ENCODE results near the gene PTPRG.

The PTPRG gene

DNA sequence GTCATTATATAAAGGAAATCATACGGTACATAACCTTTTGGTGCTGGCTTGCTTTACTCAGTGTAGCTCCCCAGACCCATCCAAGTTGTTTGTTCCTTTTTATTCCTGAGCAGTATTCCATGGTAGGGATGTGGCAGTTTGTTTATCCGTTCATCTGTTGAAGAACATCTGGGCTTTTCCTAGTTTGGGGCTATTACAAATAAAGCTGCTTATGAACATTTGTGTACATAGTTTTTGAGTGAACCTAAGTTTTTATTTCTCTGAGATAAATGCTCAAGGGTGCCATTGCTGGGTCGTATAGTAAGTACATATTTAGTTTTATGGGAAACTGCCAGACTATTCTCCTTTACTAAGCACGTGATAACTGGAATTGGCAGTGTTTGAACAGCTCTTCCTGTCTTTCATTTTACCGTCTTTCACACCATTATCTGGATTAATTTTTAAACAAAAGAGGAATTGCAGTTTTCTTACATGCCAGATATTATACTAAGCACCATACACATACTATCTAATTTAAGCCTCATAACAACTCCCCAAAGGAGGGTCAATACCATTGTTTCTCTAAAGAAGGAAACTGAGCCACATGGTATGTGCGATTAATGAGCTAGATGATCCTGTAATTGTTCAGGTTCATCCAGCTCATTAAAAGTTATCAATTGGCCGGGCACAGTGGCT is 85.6 kb downstream of the PTPRG start:
- H3K4me3 ChIP-seq (ENCODE audit: insufficient read depth, low read depth, low read length, poor library complexity, severe bottlenecking) = no peak overlapping the region
- no peaks in the 10 kb centered on the region for H3K4me1 ChIP-seq (ENCODE audit: control insufficient read depth, insufficient read depth, low read length, poor library complexity, severe bottlenecking)
- no peaks in the 10 kb centered on the region for H3K27me3 ChIP-seq (replicated peaks; ENCODE audit: control insufficient read depth, insufficient read depth, low read length, poor library complexity, severe bottlenecking)
- H3K27ac ChIP-seq (ENCODE audit: insufficient read depth, low read length, poor library complexity, severe bottlenecking) = no peak overlapping the region
- no peak for DNase-seq
- no peaks in the 10 kb centered on the region for H3K9me3 ChIP-seq (ENCODE audit: control insufficient read depth, low read length)
- no peaks in the 10 kb centered on the region for H3K36me3 ChIP-seq (ENCODE audit: control insufficient read depth, insufficient read depth, low read length)

GRCh38 chr3:61648481-61648880 is 87.1 kb downstream of the PTPRG start:
- no peaks in the 10 kb centered on the region for H3K27me3 ChIP-seq (replicated peaks; ENCODE audit: control insufficient read depth, insufficient read depth, low read length, poor library complexity, severe bottlenecking)
- H3K9me3 ChIP-seq (ENCODE audit: control insufficient read depth, low read length) = no peaks in the 10 kb centered on the region
- no peak overlapping the region for H3K4me3 ChIP-seq (ENCODE audit: insufficient read depth, low read depth, low read length, poor library complexity, severe bottlenecking)
- H3K4me1 ChIP-seq (ENCODE audit: control insufficient read depth, insufficient read depth, low read length, poor library complexity, severe bottlenecking) = no peaks in the 10 kb centered on the region
- no peak for DNase-seq
- no peak overlapping the region for H3K27ac ChIP-seq (ENCODE audit: insufficient read depth, low read length, poor library complexity, severe bottlenecking)
- H3K36me3 ChIP-seq (ENCODE audit: control insufficient read depth, insufficient read depth, low read length) = no peaks in the 10 kb centered on the region

- DNase-seq = no peak
- H3K4me1 ChIP-seq (ENCODE audit: control insufficient read depth, insufficient read depth, low read length, poor library complexity, severe bottlenecking) = no peaks in the 10 kb centered on the region
- no peak overlapping the region for H3K27ac ChIP-seq (ENCODE audit: insufficient read depth, low read length, poor library complexity, severe bottlenecking)
- H3K4me3 ChIP-seq (ENCODE audit: insufficient read depth, low read depth, low read length, poor library complexity, severe bottlenecking) = no peak overlapping the region
- no peaks in the 10 kb centered on the region for H3K36me3 ChIP-seq (ENCODE audit: control insufficient read depth, insufficient read depth, low read length)
- no peaks in the 10 kb centered on the region for H3K9me3 ChIP-seq (ENCODE audit: control insufficient read depth, low read length)
- H3K27me3 ChIP-seq (replicated peaks; ENCODE audit: control insufficient read depth, insufficient read depth, low read length, poor library complexity, severe bottlenecking) = no peaks in the 10 kb centered on the region
Measured at GRCh38 chr3:61649381-61650170, 88.2 kb downstream of the PTPRG start.

GRCh38 chr3:61650276-61650675 is 88.9 kb downstream of the PTPRG start:
- H3K27ac ChIP-seq (ENCODE audit: insufficient read depth, low read length, poor library complexity, severe bottlenecking) = no peak overlapping the region
- DNase-seq = no peak
- H3K36me3 ChIP-seq (ENCODE audit: control insufficient read depth, insufficient read depth, low read length) = no peaks in the 10 kb centered on the region

GRCh38 chr3:61650719-61651410 is 89.5 kb downstream of the PTPRG start:
- no peaks in the 10 kb centered on the region for H3K4me1 ChIP-seq (ENCODE audit: control insufficient read depth, insufficient read depth, low read length, poor library complexity, severe bottlenecking)
- DNase-seq = no peak
- H3K9me3 ChIP-seq (ENCODE audit: control insufficient read depth, low read length) = no peaks in the 10 kb centered on the region
- H3K36me3 ChIP-seq (ENCODE audit: control insufficient read depth, insufficient read depth, low read length) = no peaks in the 10 kb centered on the region
- no peak overlapping the region for H3K27ac ChIP-seq (ENCODE audit: insufficient read depth, low read length, poor library complexity, severe bottlenecking)
- no peak overlapping the region for H3K4me3 ChIP-seq (ENCODE audit: insufficient read depth, low read depth, low read length, poor library complexity, severe bottlenecking)
- no peaks in the 10 kb centered on the region for H3K27me3 ChIP-seq (replicated peaks; ENCODE audit: control insufficient read depth, insufficient read depth, low read length, poor library complexity, severe bottlenecking)

More at GRCh38 chr3:61650276-61650675, 88.9 kb downstream of the PTPRG start:
- no peaks in the 10 kb centered on the region for H3K27me3 ChIP-seq (replicated peaks; ENCODE audit: control insufficient read depth, insufficient read depth, low read length, poor library complexity, severe bottlenecking)
- no peaks in the 10 kb centered on the region for H3K9me3 ChIP-seq (ENCODE audit: control insufficient read depth, low read length)
- no peak overlapping the region for H3K4me3 ChIP-seq (ENCODE audit: insufficient read depth, low read depth, low read length, poor library complexity, severe bottlenecking)
- H3K4me1 ChIP-seq (ENCODE audit: control insufficient read depth, insufficient read depth, low read length, poor library complexity, severe bottlenecking) = no peaks in the 10 kb centered on the region

DNA sequence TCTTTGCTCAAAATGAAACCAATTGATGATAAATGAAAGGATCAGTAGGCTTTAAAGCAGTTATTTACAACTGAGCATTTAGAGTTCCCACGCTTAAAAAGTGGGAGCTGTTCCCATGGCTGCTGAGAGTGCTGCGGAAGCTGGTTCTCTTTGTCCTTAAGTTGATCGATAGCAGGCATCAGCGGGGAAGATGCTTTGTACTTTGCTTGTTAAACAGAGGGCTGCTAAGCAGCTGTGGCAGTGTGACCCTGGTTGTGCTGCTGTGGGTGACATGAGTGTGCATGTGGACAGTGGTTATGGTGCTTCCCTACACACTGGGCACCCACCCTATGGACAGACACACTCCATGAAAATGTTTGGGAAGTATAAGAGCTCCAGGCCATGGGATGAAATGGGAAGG is 96.3 kb downstream of the PTPRG start:
- no peaks in the 10 kb centered on the region for H3K4me1 ChIP-seq (ENCODE audit: control insufficient read depth, insufficient read depth, low read length, poor library complexity, severe bottlenecking)
- H3K27me3 ChIP-seq (replicated peaks; ENCODE audit: control insufficient read depth, insufficient read depth, low read length, poor library complexity, severe bottlenecking) = no peaks in the 10 kb centered on the region
- H3K27ac ChIP-seq (ENCODE audit: insufficient read depth, low read length, poor library complexity, severe bottlenecking) = no peak overlapping the region
- no peaks in the 10 kb centered on the region for H3K9me3 ChIP-seq (ENCODE audit: control insufficient read depth, low read length)
- DNase-seq = no peak
- H3K36me3 ChIP-seq (ENCODE audit: control insufficient read depth, insufficient read depth, low read length) = no peaks in the 10 kb centered on the region
- no peak overlapping the region for H3K4me3 ChIP-seq (ENCODE audit: insufficient read depth, low read depth, low read length, poor library complexity, severe bottlenecking)

DNA sequence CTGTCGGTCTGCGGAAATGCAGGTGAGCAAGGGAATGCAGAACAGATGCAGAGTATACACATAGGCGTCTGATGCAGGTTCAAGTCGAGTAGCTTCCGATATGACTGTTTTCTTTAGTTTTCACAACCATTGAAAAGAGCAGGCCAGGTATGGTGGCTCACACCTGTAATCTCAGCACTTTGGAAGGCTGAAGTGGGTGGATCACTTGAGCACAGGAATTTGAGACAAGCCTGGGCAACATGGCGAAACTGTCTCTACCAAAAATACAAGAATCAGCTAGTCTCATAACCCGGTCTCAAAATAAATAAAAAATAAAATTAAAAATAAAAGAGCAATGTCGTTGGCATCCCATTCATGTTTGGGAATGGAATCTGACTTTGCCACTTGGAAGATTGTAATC is 101.5 kb downstream of the PTPRG start:
- Histone ChIP-seq H3K9me3 (ENCODE audit: control insufficient read depth, low read length) (no peaks in the 10 kb centered on the region), H3K27ac (ENCODE audit: insufficient read depth, low read length, poor library complexity, severe bottlenecking) (no peak overlapping the region), H3K27me3 (replicated peaks; ENCODE audit: control insufficient read depth, insufficient read depth, low read length, poor library complexity, severe bottlenecking) (no peaks in the 10 kb centered on the region)

GRCh38 chr3:61663356-61664104 is 102.2 kb downstream of the PTPRG start:
- Histone ChIP-seq H3K36me3 (ENCODE audit: control insufficient read depth, insufficient read depth, low read length) (no peaks in the 10 kb centered on the region), H3K4me3 (ENCODE audit: insufficient read depth, low read depth, low read length, poor library complexity, severe bottlenecking) (no peak overlapping the region), H3K9me3 (ENCODE audit: control insufficient read depth, low read length) (no peaks in the 10 kb centered on the region), H3K4me1 (ENCODE audit: control insufficient read depth, insufficient read depth, low read length, poor library complexity, severe bottlenecking) (no peaks in the 10 kb centered on the region), H3K27me3 (replicated peaks; ENCODE audit: control insufficient read depth, insufficient read depth, low read length, poor library complexity, severe bottlenecking) (no peaks in the 10 kb centered on the region), H3K27ac (ENCODE audit: insufficient read depth, low read length, poor library complexity, severe bottlenecking) (no peak overlapping the region)
- no peak for DNase-seq

More for the DNA sequence above, 101.5 kb downstream of the PTPRG start:
- H3K4me3 ChIP-seq (ENCODE audit: insufficient read depth, low read depth, low read length, poor library complexity, severe bottlenecking) = no peak overlapping the region
- H3K36me3 ChIP-seq (ENCODE audit: control insufficient read depth, insufficient read depth, low read length) = no peaks in the 10 kb centered on the region
- H3K4me1 ChIP-seq (ENCODE audit: control insufficient read depth, insufficient read depth, low read length, poor library complexity, severe bottlenecking) = no peaks in the 10 kb centered on the region
- DNase-seq = no peak

GRCh38 chr3:61664105-61664482 is 102.7 kb downstream of the PTPRG start:
- Histone ChIP-seq H3K27me3 (replicated peaks; ENCODE audit: control insufficient read depth, insufficient read depth, low read length, poor library complexity, severe bottlenecking) (no peaks in the 10 kb centered on the region), H3K9me3 (ENCODE audit: control insufficient read depth, low read length) (no peaks in the 10 kb centered on the region), H3K36me3 (ENCODE audit: control insufficient read depth, insufficient read depth, low read length) (no peaks in the 10 kb centered on the region), H3K27ac (ENCODE audit: insufficient read depth, low read length, poor library complexity, severe bottlenecking) (no peak overlapping the region), H3K4me3 (ENCODE audit: insufficient read depth, low read depth, low read length, poor library complexity, severe bottlenecking) (no peak overlapping the region), H3K4me1 (ENCODE audit: control insufficient read depth, insufficient read depth, low read length, poor library complexity, severe bottlenecking) (no peaks in the 10 kb centered on the region)
- DNase-seq = no peak
